ENCODE results near the gene BACH2. TPM values are rescaled to one million over a fixed set of nuclear protein-coding genes. Genes with fewer than 3 reads are reported as not detected.

The BACH2 gene
- total RNA-seq, 2 experiments from 2014 or later, result 73.1 to 78.0 TPM

DNA sequence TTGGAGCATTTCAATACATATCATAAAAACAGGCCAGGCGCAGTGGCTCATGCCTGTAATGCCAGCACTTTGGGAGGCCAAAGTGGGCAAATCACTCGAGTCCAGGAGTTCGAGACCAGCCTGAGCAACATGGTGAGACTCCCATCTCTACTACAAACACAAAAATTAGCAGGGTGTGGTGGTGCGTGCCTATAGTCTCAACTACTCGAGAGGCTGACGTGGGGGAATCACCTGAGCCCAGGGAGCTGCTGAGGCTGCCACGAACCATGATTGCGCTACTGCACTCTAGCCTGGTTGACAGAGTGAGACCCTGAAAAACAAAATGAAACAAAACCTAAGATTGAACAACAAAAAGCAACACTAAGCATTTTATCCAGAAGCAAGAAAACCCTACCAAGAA lies 47.2 kb downstream of the BACH2 start:
- H3K4me3 Mint-ChIP-seq, result peak overlapping the region; percentile 74
- peaks cover 65% of the 10 kb centered on the region for H3K36me3 Mint-ChIP-seq
- H3K9me3 Mint-ChIP-seq, result peaks cover 8% of the 10 kb centered on the region
- peak overlapping the region; percentile 90 for H3K27ac Mint-ChIP-seq
- DNase-seq, result peak; percentile 78
- H3K27me3 Mint-ChIP-seq, result no peaks in the 10 kb centered on the region
- H3K4me1 Mint-ChIP-seq, result peaks cover 83% of the 10 kb centered on the region

GRCh38 chr6:90249034-90249433 lies 47.6 kb downstream of the BACH2 start:
- peak overlapping the region; percentile 90 for H3K27ac Mint-ChIP-seq
- H3K4me1 Mint-ChIP-seq, result peaks cover 85% of the 10 kb centered on the region
- peak overlapping the region; percentile 74 for H3K4me3 Mint-ChIP-seq
- DNase-seq, result peak; percentile 60
- H3K36me3 Mint-ChIP-seq, result peaks cover 69% of the 10 kb centered on the region
- peaks cover 8% of the 10 kb centered on the region for H3K9me3 Mint-ChIP-seq
- H3K27me3 Mint-ChIP-seq, result no peaks in the 10 kb centered on the region

DNA sequence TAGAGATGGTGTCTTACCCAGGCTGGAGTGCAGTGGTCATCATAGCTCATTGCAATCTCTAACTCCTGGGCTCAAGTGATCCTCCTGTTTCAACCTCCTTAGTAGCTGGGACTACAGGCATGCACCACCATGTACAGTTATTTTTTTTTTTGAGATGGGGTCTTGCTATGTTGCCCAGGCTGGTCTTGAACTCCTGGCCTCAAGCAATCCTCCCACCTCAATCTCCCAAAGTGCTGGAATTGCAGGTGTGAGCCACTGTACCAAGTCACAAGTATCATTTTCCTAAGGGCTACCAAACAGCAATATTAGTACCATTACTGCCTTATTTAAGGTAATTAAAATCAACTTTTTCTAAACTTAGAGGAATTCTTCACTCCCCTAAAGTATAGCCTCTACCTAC lies 49.4 kb downstream of the BACH2 start:
- Mint-ChIP-seq H3K36me3 (peaks cover 69% of the 10 kb centered on the region), H3K4me1 (peaks cover 83% of the 10 kb centered on the region), H3K4me3 (no peak overlapping the region), H3K9me3 (peaks cover 6% of the 10 kb centered on the region), H3K27ac (peak overlapping the region; percentile 85), H3K27me3 (no peaks in the 10 kb centered on the region)
- no peak for DNase-seq

DNA sequence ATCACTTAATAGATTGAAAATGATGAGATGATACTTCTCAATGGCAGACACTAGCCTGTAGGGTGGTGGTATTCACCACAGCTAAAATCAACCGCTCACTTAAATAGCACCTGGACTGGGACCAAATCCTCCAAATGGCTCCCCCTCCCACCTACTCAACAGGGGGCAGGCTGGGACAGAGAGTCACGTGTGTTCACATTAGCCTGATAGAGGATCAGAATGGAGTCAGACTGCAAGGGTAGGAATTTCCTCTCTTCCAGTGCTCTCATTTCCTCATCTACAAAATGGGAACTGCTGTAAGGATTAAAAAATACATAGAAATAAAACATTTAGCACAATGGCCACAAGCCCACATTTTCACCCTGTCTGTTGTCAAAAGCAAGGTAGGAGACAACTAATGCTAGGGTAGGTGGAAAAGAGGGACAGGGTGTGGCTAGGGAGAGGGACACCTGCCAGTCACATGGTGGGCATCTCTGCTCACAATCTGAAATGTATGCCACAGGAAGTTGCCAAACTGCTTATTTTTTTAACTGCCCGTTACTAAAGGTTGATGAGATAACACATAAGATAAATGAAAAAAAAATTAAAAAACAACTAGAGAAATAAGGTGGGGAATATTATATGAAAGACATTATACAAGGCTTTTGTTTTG lies 55.3 kb downstream of the BACH2 start:
- DNase-seq, result no peak
- Mint-ChIP-seq H3K9me3 (peaks cover 4% of the 10 kb centered on the region), H3K27ac (peak overlapping the region; percentile 87), H3K36me3 (peaks cover 71% of the 10 kb centered on the region), H3K4me3 (no peak overlapping the region), H3K27me3 (no peaks in the 10 kb centered on the region), H3K4me1 (peaks cover 79% of the 10 kb centered on the region)

GRCh38 chr6:90238496-90239266 lies 58.0 kb downstream of the BACH2 start:
- Mint-ChIP-seq H3K27me3 (no peaks in the 10 kb centered on the region), H3K27ac (peak overlapping the region; percentile 91), H3K4me3 (peak overlapping the region; percentile 22), H3K36me3 (peaks cover 65% of the 10 kb centered on the region), H3K9me3 (peaks cover 5% of the 10 kb centered on the region), H3K4me1 (peaks cover 79% of the 10 kb centered on the region)
- no peak for DNase-seq

DNA sequence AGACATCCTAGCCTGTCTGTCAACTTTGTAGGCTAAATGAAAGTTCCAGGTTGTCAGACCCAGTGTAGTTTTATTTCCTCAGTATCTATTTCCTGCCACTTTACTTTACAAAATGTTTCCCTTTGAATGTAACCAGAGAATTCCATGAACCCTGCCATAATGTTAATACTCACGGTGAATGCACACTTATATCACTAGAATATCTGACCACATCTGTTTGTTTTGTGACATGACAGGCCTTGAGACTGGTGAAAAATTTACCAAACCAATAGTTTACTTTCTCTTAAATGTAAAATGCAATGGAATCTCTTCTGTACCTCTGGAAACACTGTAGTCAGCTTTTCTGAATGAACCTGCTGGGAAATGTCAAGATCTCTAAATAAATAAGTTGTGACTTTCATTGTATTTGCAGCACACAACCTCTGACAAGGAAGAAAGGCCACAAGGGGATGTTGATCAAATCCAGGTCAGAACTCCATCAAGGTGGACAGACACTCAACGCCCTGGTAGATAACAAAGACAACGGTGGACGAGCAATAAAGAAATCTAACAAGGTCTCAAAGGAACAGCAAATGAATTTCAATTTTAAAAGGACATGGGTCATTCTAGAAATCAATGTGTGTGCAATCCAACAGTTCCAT lies 59.2 kb downstream of the BACH2 start:
- Mint-ChIP-seq H3K27me3 (no peaks in the 10 kb centered on the region), H3K4me3 (peak overlapping the region; percentile 2), H3K4me1 (peaks cover 82% of the 10 kb centered on the region), H3K36me3 (peaks cover 63% of the 10 kb centered on the region), H3K27ac (peak overlapping the region; percentile 91), H3K9me3 (peaks cover 5% of the 10 kb centered on the region)
- DNase-seq, result no peak

DNA sequence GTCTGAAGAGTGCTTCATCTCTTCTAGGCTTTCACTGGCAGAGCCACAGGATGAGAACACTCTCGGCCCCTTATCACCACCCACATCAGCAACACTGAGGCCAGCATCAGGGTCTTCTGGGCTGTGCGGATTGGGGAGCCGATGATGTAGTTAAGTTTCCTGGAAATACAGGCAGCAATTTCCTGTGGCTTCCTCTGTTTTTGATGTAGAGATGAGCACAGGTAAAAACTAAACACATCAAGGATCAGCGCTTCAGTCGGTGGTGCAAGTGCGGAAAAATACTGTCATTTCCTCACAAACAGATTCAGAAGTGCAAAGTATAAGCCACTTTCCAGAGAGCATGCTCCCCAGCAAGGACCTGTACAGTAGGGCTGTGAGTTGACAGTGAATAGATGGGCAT lies 62.6 kb downstream of the BACH2 start:
- peaks cover 3% of the 10 kb centered on the region for H3K9me3 Mint-ChIP-seq
- no peaks in the 10 kb centered on the region for H3K27me3 Mint-ChIP-seq
- H3K4me3 Mint-ChIP-seq, result peak overlapping the region; percentile 65
- peaks cover 76% of the 10 kb centered on the region for H3K36me3 Mint-ChIP-seq
- peak; percentile 83 for DNase-seq
- H3K27ac Mint-ChIP-seq, result peak overlapping the region; percentile 99
- peaks cover 93% of the 10 kb centered on the region for H3K4me1 Mint-ChIP-seq

DNA sequence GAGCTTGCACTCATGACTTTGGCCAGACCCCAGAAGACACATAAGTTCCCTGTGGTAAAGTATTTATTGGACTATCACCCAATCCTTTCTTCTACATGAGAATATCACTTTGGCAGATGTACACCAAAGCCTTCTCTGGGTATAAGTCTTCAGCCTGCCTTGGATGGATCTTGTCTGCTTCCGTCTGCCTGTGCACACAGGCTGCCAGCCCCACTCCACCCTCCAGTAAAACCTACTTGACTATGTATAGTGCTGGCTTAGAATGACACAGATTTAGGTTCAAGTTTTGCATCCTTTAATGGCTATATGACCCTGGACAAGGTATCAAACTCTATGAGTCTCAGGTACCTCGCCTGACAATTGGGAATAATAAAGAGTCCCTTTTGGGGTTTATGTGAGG lies 63.4 kb downstream of the BACH2 start:
- H3K27me3 Mint-ChIP-seq, result no peaks in the 10 kb centered on the region
- H3K4me1 Mint-ChIP-seq, result peaks cover 93% of the 10 kb centered on the region
- peak overlapping the region; percentile 99 for H3K27ac Mint-ChIP-seq
- H3K4me3 Mint-ChIP-seq, result peak overlapping the region; percentile 65
- H3K9me3 Mint-ChIP-seq, result peaks cover 3% of the 10 kb centered on the region
- H3K36me3 Mint-ChIP-seq, result peaks cover 79% of the 10 kb centered on the region
- no peak for DNase-seq

DNA sequence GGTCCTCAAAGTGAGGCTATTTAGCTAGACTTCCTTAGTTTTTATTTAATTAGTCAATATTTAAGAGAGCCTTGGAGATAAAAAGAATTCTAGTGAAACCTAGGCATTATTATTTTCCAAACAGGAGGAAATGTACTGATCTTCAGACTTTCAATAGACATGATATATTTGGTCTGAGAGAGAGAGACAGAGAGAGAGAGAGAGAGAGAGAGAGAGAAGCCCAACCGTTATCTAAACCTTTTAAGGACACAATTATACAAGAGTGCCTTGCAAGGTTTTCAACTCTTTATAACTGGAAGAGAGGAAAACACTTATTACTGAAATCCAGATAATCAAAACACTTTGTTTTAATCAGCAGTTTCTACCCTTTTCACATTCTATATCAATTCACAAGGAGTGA lies 64.8 kb downstream of the BACH2 start:
- Mint-ChIP-seq H3K9me3 (peaks cover 3% of the 10 kb centered on the region), H3K36me3 (peaks cover 82% of the 10 kb centered on the region), H3K4me1 (peaks cover 95% of the 10 kb centered on the region), H3K4me3 (peak overlapping the region; percentile 27), H3K27ac (peak overlapping the region; percentile 99), H3K27me3 (no peaks in the 10 kb centered on the region)
- no peak for DNase-seq

DNA sequence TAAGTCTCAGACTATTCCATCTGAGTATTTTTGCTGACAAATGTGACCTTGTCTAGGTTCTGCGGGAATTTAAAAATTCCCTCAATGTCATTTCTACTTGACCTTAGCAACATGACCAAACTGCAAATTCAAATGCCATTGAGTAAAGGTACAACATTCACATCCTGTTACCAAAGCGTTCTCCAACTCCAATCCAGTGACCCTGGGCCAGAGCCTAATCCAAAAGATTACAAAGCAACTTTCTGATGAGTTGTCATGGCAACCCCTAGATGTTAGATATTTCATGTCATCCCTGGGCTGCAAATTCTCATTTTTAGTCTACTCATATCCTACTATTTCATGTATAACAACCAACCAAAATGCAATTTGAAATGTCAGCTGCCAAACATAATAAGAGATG lies 65.3 kb downstream of the BACH2 start:
- Mint-ChIP-seq H3K4me1 (peaks cover 94% of the 10 kb centered on the region), H3K4me3 (no peak overlapping the region), H3K36me3 (peaks cover 80% of the 10 kb centered on the region), H3K27ac (peak overlapping the region; percentile 99), H3K27me3 (no peaks in the 10 kb centered on the region), H3K9me3 (peaks cover 3% of the 10 kb centered on the region)
- no peak for DNase-seq

DNA sequence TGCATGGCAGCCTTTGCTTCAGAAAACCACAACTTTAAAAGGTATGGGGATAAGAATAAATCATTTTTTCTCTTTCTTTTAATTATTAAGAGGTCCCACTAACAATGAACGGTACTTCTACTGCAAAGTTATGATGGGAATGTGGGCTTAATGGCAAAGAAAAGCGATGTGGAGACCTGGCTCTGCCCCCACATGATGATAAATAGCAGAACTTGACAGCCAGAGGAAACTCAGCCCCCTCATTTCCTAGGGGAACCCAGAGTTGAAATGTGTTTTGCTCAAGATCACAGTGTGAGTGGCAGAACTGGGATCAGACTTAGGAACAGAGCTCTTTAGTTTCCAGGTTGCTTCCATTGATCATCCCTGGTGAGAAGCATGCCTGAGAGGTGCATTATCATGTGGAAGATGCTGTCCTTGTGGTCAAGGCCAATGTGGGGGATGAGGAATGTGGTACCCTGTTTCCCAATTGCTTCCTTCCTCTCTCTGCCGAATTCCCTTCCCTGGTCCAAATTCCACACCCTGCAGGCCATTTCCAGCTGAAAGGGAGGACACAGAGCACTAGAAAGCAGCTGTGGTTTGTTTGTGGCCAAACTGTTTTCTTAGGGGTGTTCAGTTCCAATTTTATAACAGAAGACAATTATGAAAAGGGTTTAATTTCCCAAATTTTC lies 66.0 kb downstream of the BACH2 start:
- H3K4me1 Mint-ChIP-seq, result peaks cover 94% of the 10 kb centered on the region
- peak overlapping the region; percentile 64 for H3K4me3 Mint-ChIP-seq
- H3K27ac Mint-ChIP-seq, result peak overlapping the region; percentile 99

DNA sequence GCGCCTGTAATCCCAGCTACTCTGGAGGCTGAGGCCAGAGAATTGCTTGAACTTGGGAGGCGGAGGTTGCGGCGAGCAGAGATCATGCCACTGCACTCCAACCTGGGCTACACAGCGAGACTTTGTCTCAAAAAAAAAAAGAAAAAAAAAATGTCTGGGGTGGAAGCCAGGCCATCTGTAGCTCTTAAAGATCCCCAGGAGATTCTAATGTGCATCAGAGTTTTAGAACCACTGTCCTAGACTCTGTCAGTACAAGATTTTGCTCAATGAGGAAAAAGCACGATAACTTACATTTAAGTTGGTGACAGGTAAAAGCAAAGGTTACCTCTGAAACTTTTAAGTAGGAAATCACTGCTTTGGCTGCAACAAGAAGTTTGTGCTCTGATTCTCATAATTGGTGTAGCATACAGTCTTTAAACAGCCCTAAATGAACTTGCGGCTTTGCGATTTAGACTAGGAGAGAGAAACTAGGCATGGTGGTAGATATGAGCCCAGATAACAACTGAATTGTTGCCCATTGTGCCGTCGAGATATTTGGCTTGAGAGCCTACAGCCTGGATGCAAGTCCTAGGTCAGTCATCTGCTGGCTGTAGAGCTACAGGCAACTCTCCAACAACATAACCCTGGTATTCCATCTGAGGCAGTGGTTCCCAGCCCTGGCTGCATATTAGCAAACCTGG lies 67.2 kb downstream of the BACH2 start:
- peak overlapping the region; percentile 99 for H3K27ac Mint-ChIP-seq
- peaks cover 94% of the 10 kb centered on the region for H3K4me1 Mint-ChIP-seq

More for the DNA sequence above, 66.0 kb downstream of the BACH2 start:
- Mint-ChIP-seq H3K36me3 (peaks cover 80% of the 10 kb centered on the region), H3K27me3 (no peaks in the 10 kb centered on the region), H3K9me3 (peaks cover under 1% of the 10 kb centered on the region)
- DNase-seq, result no peak

DNA sequence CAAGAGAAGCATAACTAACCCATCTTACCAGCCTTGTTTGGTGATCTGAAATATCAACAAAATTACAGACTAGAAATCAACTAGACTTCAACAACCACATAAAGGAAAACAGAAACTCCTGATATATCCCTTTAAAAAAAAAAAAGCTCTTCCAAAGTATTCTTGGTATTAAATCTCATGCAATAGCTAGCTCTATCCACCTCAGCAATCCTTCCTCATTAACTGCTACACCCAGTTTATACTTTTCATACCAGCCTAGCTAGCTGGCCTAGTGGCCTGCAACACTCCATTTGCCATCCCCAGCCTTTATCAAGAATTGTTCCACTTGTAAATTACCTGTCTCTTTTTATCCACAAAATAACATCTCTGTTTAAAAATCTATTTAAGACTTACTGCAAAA lies 69.0 kb downstream of the BACH2 start:
- Mint-ChIP-seq H3K9me3 (peaks cover 13% of the 10 kb centered on the region), H3K4me1 (peaks cover 87% of the 10 kb centered on the region), H3K4me3 (no peak overlapping the region), H3K27me3 (no peaks in the 10 kb centered on the region), H3K27ac (peak overlapping the region; percentile 99), H3K36me3 (peaks cover 89% of the 10 kb centered on the region)
- DNase-seq, result no peak

More for the DNA sequence above, 67.2 kb downstream of the BACH2 start:
- H3K4me3 Mint-ChIP-seq, result no peak overlapping the region
- H3K9me3 Mint-ChIP-seq, result peaks cover 2% of the 10 kb centered on the region
- DNase-seq, result no peak
- H3K27me3 Mint-ChIP-seq, result no peaks in the 10 kb centered on the region
- H3K36me3 Mint-ChIP-seq, result peaks cover 84% of the 10 kb centered on the region

- peaks cover 16% of the 10 kb centered on the region for H3K9me3 Mint-ChIP-seq
- H3K4me1 Mint-ChIP-seq, result peaks cover 87% of the 10 kb centered on the region
- no peak for DNase-seq
- H3K27me3 Mint-ChIP-seq, result no peaks in the 10 kb centered on the region
- H3K27ac Mint-ChIP-seq, result peak overlapping the region; percentile 99
- peak overlapping the region; percentile 29 for H3K4me3 Mint-ChIP-seq
- peaks cover 89% of the 10 kb centered on the region for H3K36me3 Mint-ChIP-seq
Measured at GRCh38 chr6:90227213-90227612, 69.4 kb downstream of the BACH2 start.
